Left ventricle myocardium inferior (tissue), 1 donor: Measurements from ENCODE around the gene DCT. TPM values are rescaled to one million over a fixed set of nuclear protein-coding genes. Genes with fewer than 3 reads are reported as not detected.
"Not testable (repeated sequence)": the region's sequence is repeated elsewhere in the genome, so short reads cannot be mapped to it uniquely, and the experiment has no call there.

ENCODE experiments used
- DNase-seq: peaks from one replicate; pipeline ENCODE4 v3.0.0-alpha.2; 2020
- H3K27ac ChIP-seq: fragments of 200-600 bp; replicated peaks from 2 replicates; pipeline ENCODE4 v1.8.0; 2021
- H3K27me3 ChIP-seq: fragments of 200-600 bp; 2 replicates; pipeline ENCODE4 v1.8.0; 2021; ENCODE audit warnings: low read depth
- H3K36me3 ChIP-seq: fragments of 200-600 bp; 2 replicates; pipeline ENCODE4 v1.8.0; 2021
- H3K4me1 ChIP-seq: fragments of 200-600 bp; 2 replicates; pipeline ENCODE4 v1.8.0; 2021
- H3K4me3 ChIP-seq: fragments of 200-600 bp; 2 replicates; pipeline ENCODE4 v1.8.0; 2021; ENCODE audit warnings: mild to moderate bottlenecking, moderate library complexity
- H3K9me3 ChIP-seq: fragments of 200-600 bp; replicated peaks from 2 replicates; pipeline ENCODE4 v1.8.0; 2021
- intact Hi-C: fragments of 100-400 bp; cut with micrococcal nuclease; formaldehyde crosslinking; loops from one replicate; pipeline ENCODE4 v1.11.0; 2022
- long read RNA-seq: library from polyadenylated mRNA; unstranded; transcript quantifications from one replicate; pipeline ENCODE4 v2.0.0, GENCODE V29; 2021
- total RNA-seq: library from RNA; stranded (reverse); fragmentation: NEBNext Ultra II Directional; extraction: Animal tissue kit (Norgen Biotek cat#: 25700); gene quantifications from one replicate; pipeline ENCODE4 v1.2.1, GENCODE V29; 2021
- TF ChIP-seq, protein P1 (sequence below): fragments of 200-600 bp; IDR thresholded peaks from 2 replicates; pipeline ENCODE4 v1.8.0; 2021; ENCODE audit warnings: antibody characterized with exemption, mild to moderate bottlenecking, borderline replicate concordance
- donor health status: DM: no; HTN: yes; CAD: no; lungs with severe emphysema.

The DCT gene
- 0.16 TPM for total RNA-seq
- long read RNA-seq, result 0 reads

GRCh38 chr13:94479616-94480015 is at the start of gene DCT:
TSS of gene DCT (minus strand) at chr13:94479682. CDS start at chr13:94479255, 427 bp downstream.
- Histone ChIP-seq H3K9me3 (no peaks in the 10 kb centered on the region), H3K27ac (peak within 1 kb of the TSS; percentile 16), H3K4me1 (no peaks in the 10 kb centered on the region), H3K36me3 (no peaks in the 10 kb centered on the region), H3K27me3 (no peaks in the 10 kb centered on the region), H3K4me3 (no peak within 1 kb of the TSS)
- DNase-seq, result no peak
- intact Hi-C loops, result no loop called here
- TF ChIP-seq, protein P1, sequence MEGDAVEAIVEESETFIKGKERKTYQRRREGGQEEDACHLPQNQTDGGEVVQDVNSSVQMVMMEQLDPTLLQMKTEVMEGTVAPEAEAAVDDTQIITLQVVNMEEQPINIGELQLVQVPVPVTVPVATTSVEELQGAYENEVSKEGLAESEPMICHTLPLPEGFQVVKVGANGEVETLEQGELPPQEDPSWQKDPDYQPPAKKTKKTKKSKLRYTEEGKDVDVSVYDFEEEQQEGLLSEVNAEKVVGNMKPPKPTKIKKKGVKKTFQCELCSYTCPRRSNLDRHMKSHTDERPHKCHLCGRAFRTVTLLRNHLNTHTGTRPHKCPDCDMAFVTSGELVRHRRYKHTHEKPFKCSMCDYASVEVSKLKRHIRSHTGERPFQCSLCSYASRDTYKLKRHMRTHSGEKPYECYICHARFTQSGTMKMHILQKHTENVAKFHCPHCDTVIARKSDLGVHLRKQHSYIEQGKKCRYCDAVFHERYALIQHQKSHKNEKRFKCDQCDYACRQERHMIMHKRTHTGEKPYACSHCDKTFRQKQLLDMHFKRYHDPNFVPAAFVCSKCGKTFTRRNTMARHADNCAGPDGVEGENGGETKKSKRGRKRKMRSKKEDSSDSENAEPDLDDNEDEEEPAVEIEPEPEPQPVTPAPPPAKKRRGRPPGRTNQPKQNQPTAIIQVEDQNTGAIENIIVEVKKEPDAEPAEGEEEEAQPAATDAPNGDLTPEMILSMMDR, result no peak

DNA sequence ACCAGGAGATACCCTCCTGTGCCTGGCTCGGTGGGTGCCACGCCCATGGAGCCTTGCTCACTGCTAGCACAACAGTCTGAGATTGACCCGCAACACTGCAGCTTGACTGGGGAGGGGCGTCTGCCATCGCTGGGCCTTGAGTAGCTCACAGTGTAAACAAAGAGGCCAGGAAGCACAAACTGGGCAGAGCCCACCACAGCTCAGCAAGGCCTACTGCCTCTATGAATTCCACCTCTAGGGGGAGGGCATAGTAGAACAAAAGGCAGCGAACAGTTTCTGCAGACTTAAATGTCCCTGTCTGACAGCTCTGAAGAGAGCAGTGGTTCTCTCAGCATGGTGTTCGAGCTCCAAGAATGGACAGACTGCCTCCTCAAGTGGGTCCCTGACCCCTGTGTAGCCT is 47.5 kb upstream of the DCT start:
- H3K4me3 ChIP-seq, H3K27ac ChIP-seq, H3K4me1 ChIP-seq, H3K36me3 ChIP-seq, DNase-seq, H3K27me3 ChIP-seq, H3K9me3 ChIP-seq, intact Hi-C loops: not testable (repeated sequence)

DNA sequence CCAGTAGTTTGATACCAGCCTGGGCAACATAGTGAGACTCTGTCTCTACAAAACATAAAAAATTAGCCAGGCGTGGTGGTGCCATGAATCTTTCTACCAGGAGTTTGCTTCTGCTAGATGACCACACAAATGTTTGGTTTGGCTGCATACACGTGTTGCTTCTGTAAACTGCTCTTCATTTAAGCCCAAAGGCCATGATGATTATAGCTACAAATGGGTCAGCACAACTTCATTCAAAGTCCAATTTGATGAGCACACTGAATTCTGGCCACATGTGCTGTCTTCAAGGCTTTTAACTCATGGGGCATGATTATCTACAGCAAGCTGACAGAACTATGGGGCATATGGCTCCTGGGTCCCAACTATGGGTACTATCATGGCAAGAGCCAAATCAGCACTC is 46.3 kb upstream of the DCT start:
- Histone ChIP-seq H3K4me3 (no peak overlapping the region), H3K27me3 (no peaks in the 10 kb centered on the region), H3K36me3 (no peaks in the 10 kb centered on the region), H3K4me1 (no peaks in the 10 kb centered on the region), H3K27ac (no peak overlapping the region), H3K9me3 (no peaks in the 10 kb centered on the region)
- TF ChIP-seq, protein P1, result no peak
- DNase-seq, result no peak
- intact Hi-C loops, result no loop called here

GRCh38 chr13:94524407-94524806 is 44.9 kb upstream of the DCT start:
- no peaks in the 10 kb centered on the region for H3K27me3 ChIP-seq
- H3K27ac ChIP-seq, result no peak overlapping the region
- TF ChIP-seq, protein P1, result no peak
- no peak overlapping the region for H3K4me3 ChIP-seq
- H3K36me3 ChIP-seq, result no peaks in the 10 kb centered on the region
- no peaks in the 10 kb centered on the region for H3K9me3 ChIP-seq
- H3K4me1 ChIP-seq, result no peaks in the 10 kb centered on the region
- DNase-seq, result no peak
- intact Hi-C loops, result no loop called here

DNA sequence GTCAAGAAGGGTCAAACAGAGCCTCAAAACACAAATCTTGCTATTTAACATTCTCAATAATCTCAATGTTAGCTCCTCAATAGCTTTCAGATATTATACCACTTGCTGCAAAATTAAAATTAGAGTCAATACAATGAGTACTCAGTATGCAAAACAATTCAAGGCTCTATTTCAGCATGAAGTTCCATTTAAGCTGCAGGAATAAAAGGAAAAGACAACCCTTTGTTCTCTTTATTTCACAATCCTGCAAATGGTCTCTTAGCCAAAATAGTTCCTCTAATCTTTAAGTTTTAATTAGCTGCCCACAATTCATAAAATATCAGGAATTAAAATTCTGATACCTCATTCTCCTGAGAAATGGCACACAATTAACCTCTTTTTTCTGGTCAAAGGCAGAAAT is 40.5 kb upstream of the DCT start:
- Histone ChIP-seq H3K27ac (no peak overlapping the region), H3K4me1 (no peaks in the 10 kb centered on the region), H3K4me3 (no peak overlapping the region), H3K36me3 (no peaks in the 10 kb centered on the region), H3K9me3 (peaks cover 7% of the 10 kb centered on the region), H3K27me3 (no peaks in the 10 kb centered on the region)
- intact Hi-C loops, result no loop called here
- TF ChIP-seq, protein P1, result no peak
- DNase-seq, result no peak

DNA sequence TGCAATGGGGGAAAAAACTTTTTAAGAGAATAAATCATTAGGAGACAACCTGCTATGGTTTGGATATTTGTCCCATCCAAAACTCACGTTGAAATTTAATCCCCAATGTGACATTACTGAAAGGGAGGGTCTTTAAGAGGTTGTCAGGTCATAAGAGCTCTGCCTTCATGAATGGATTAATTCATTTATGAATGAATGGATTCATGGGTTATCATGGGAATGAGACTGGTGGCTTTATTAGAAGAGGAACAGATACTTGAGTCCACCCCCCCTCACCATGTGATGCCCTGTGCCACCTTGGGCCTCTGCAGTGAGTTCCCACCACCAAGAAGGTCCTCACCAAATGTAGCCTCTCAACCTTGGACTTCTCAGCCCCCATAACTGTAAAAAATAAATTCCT is 37.0 kb upstream of the DCT start:
- no peak for DNase-seq
- Histone ChIP-seq H3K4me3 (no peak overlapping the region), H3K9me3 (peaks cover 7% of the 10 kb centered on the region), H3K27ac (no peak overlapping the region), H3K27me3 (no peaks in the 10 kb centered on the region), H3K36me3 (no peaks in the 10 kb centered on the region), H3K4me1 (no peaks in the 10 kb centered on the region)
- intact Hi-C loops, result no loop called here
- TF ChIP-seq, protein P1, result no peak
